ENCODE results near the gene TMEM120A.

TMEM120A gene

GRCh38 chr7:75980430-75981202 is 13.8 kb downstream of the TMEM120A start:
- no peak for DNase-seq

- DNase-seq = no peak
Observed at GRCh38 chr7:75979759-75980429, 14.5 kb downstream of the TMEM120A start.

DNA sequence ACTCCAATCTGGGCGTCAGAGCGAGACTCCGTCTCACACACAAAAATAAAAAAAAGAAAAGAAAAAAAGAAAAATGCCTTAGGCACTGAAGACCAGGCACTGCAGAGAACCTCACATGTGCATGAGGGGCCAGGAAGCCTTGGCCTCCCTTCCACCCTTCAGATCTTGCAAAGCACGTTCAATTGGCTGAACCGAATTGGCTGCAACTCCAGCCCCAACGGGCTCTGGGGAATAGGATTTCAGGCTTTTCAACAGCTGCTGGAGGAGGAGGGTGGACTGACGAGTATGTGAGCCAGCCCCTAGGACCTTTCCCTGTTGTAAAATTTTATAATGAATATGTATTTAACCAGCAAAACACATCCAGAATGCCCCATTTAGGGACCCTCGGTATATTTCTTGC is 16.7 kb downstream of the TMEM120A start:
- no peak for DNase-seq

- no peak for DNase-seq
Observed at GRCh38 chr7:75971961-75972763, 22.2 kb downstream of the TMEM120A start.

- DNase-seq = no peak
Observed at GRCh38 chr7:75971309-75971960, 23.0 kb downstream of the TMEM120A start.

DNA sequence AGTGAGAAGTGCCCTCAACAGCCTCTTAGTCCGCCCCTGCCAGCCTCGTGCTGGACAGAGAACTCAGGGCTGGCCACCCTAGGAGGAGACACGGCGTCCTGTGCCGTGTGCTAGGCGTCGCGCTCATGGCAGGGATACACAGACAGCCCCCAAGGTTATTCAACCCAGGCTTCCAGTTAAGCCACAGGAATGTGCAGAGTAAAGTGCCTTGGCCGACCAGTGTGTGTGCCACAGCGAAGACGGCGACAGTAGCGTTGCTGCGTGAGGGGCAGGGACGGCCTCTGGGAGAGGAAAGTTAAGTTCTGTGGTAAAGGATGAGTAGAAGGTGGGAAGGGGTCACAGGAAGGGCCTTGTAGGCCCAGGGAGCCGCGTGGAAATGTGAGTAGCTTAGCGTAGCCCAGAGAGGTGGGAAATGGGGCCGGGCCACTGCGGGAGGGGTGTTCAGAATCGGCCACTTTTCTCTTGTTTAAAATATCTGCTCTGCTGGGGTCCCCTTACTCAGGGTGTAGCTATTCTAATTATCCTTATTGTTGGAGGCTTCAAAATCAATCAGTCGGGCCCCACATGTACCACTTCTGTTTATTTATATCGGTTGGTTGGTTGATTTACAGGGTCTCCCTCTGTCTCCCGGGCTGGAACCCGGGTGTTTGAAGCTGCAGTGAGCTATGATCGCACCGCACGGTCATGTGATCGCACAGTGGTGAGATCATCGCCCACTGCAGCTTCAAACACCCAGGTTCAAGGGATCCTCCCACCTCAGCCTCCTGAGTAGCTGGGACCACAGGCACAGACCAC is 24.5 kb downstream of the TMEM120A start:
- no peak for DNase-seq

DNA sequence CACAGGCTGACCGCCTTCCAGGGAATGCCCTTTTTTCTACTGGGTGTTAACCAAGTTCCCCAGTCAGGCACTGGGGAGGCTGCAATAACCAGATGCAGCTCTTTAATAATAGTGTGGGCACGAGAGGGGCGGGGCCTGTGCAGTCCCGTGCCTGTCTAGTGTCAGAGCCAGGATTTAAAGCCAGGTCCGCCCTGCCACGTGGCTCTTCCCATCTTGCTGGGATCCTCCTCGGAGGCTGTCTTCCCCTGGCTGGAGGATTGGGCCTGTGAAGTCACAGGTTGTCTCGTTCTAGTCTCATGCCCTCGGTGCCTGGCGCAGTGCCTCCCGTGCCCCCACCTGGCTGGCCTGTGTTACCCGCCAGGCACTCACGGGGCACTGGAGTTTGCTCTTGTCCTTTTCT is 25.2 kb downstream of the TMEM120A start:
- DNase-seq = no peak

DNA sequence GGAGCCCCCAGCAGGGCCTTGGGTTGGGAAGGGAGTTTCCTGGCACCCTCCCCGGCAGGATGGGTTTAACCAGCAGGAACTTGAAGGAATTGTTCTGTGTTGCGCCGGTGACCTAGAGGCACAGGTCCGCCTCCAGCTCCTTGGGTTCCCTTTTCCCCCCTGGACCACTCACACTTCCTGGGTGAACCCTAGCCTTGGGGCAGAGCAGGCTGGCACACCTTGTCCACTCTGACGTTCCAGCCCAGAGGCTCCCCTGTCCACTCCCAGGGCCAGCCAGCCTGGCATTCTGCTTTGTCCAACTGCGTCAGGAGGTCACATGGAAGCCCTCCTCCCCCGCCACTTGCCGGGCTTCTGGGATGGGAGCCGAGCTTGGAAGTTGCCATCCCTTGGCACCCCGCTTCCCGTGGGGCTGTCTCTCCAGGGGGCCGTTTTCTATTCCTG is 25.8 kb downstream of the TMEM120A start:
- DNase-seq = no peak

- DNase-seq = no peak
Observed at GRCh38 chr7:75968012-75968411, 26.4 kb downstream of the TMEM120A start.

DNA sequence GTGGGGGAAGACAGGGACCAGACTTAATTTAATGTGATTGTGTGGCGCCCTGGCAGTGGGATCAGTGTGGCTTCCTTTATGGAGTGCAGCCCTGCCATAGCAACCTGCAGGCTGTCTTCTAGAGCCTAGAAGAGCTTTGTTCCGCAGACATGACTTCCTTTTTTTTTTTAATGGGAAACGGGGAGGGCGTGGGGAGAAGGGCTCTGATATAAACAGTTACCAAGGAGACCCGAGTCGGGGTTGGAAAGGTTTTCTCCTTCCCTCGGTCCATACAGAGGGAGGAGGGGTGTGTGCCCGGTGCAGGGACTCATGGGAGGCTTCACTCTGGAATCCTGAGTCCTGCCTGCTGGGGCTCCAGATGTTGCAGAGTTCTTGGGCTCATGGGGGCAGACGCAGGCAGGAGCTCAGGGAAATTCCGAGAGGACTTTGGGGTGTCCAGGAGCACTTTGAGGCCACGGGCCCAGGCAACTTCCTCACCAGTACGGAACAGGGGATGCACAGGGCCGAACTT is 26.9 kb downstream of the TMEM120A start:
- no peak for DNase-seq

DNA sequence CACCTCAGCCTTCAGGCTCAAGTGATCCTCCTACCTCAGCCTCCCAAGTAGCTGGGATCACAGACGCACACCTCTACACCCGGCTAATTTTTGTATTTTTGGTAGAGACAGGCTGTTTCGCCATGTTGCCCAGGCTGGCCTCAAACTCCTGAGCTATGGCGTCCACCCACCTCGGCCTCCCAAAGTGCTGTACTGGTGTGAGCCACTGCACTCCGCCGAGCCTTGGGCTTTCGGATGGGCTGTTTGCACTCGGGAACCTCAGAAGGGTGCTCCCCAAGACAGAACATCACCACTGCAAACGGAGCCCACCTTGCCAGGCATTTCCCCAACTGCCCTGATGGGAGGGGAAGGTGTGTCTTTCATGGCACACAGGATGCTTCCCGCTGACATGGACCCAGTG is 27.3 kb downstream of the TMEM120A start:
- DNase-seq = no peak

DNA sequence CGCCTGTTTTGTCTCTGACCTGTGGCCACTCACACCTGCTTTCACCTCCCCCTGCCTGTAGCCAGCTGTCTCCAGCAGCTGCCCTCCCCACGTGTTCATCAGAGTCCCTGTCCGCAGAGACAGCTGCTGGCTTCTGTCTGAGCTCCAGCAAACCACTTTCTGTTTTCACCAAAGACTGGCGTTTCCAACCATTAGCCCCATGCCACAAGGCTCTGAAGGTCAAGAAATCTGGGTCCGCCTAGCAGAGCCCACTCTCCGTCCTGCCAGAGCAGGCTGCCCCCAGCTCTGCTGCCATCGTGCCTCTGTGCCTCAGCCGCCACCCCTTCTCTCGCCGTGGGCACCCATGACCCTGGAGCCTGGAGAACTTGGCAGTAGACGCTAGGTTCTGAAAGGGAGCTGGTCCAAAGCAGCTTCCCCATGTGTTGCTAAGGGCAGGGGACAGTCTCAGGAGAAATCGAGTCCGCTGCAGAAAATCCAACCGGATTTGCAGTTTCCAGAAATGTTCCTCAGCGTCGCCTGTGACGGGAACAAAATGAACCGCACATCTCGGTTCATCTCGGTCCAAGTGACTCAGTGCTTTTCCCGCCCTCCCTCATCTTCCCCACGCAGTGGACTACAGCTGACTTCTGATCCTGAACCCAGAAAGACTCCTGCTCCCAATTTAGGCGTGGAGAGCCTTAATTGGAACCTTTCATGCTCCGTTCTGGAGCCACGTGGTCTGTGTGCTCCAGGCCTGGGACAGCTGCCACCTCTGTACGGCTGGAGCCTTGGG is 28.0 kb downstream of the TMEM120A start:
- no peak for DNase-seq

- DNase-seq = no peak
Observed at GRCh38 chr7:75965617-75966016, 28.8 kb downstream of the TMEM120A start.

- DNase-seq = no peak
Observed at GRCh38 chr7:75963381-75963995, 30.9 kb downstream of the TMEM120A start.

DNA sequence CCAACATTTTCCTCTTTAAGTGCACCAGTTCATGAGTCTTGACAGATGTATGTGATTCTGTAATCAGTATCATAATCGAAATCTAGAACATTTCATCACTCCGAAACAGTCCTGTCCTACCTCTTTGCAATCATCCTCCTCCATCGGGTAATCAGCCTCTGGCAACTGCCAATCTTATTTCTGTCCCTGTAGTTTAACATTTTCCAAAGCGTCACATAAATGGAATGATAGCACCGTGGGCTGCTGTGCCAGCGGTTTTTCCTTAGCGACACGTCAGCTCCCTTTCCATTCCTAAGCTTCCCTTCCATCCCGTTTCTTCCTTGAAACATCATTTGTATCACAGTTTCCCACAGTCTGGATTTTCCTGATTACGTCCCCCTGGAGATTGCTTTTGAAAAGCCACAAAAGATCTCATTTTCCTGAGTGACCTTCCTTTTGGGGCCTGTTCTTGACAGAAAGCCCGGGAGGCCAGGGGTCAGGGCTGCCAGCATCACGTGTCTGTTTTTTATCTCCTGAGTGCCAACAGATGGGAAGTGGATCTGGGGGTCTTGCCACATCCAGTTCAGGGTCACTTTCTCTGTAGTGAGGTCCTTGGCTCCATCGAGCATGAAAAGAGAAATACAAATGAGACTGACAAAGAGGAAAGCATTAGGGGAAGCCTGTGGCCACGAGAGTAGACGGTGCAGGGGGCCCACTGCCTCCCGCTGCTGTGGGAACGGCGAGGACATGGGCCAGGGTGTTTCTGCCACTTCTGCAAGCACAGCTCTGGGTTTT is 31.6 kb downstream of the TMEM120A start:
- no peak for DNase-seq

GRCh38 chr7:75961218-75961617 is 33.2 kb downstream of the TMEM120A start:
- DNase-seq = no peak

DNA sequence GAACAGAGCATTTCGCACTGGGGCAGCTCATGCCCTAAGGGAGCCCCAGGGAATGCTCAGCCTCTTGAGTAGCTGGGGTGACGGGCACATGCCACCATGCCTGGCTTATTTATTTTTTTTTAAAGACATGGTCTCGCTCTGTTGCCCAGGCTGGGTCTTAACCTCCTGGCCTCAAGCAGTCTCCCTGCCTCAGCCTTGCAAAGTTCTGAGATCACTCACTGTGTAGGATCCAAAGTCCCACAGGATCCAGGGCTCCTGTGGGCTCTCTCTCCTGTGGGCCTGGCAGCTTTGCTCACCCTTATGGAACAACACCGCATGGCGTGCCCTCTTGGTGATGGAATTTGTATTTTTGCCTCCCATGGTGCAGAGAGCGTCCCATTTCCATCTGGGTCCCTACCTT is 34.0 kb downstream of the TMEM120A start:
- DNase-seq = no peak

DNA sequence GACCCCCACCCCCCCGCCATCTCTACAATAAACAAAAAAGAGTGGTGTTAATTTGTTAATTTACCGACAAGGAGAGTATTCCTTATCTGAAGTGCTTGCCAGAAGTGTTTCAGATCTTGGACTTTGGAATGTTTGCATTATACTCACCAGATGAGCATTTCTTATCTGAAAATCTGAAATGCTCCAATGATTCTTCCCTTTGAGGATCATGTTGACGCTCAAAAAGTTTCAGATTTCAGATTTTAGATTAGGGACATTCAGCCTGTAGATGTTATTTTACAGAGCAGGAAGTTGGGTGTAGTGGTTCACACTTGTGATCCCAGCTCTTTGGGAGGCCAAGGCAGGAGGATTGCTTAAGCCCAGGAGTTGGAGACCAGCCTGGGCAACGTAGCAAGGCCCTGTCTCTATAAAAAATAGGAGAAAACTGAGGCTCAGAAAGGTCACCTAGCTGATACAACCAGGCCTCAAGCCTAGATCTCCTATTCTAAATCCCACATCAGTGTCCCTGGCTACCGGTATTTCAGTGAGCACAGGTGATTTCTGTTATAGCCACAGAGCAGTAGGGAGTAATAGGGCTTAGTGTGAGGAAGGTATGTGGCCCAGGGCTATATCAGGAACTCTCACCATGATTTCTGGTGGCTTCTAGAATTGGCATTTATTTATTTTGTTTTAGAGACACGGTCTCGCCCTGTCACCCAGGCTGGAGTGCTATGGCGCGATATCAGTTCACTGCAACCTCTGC is 35.4 kb downstream of the TMEM120A start:
- DNase-seq = no peak
